Fibroblast of lung (primary cell): Measurements from ENCODE around the gene PTRH1. TPM values are rescaled to one million over a fixed set of nuclear protein-coding genes. Genes with fewer than 3 reads are reported as not detected.

Source experiments
- DNase-seq, 2 donors: peaks; one replicate each; pipeline versions ENCODE4 v3.0.0 to v3.0.0-alpha.2; 2010; ENCODE audit warnings: low read depth in 2 of 2
- H2AFZ ChIP-seq: 2 replicates; pipeline ENCODE4 v1.5.1; 2012; ENCODE audit warnings: low read length, control low read depth, inconsistent platforms
- H3K27ac ChIP-seq: 2 replicates; pipeline ENCODE4 v1.5.1; 2011; ENCODE audit warnings: low read length, control low read depth; ENCODE audit not compliant: insufficient read depth
- H3K27me3 ChIP-seq: 2 replicates; pipeline ENCODE4 v1.5.1; 2011; ENCODE audit warnings: mild to moderate bottlenecking, low read length; ENCODE audit not compliant: control insufficient read depth, insufficient read depth
- H3K36me3 ChIP-seq: 2 replicates; pipeline ENCODE4 v1.5.1; 2011; ENCODE audit warnings: low read length; ENCODE audit not compliant: control insufficient read depth, insufficient read depth
- H3K4me1 ChIP-seq: 2 replicates; pipeline ENCODE4 v1.5.1; 2011; ENCODE audit warnings: low read length; ENCODE audit not compliant: control insufficient read depth, insufficient read depth; ENCODE audit errors: extremely low read depth
- H3K4me2 ChIP-seq: 2 replicates; pipeline ENCODE4 v1.5.1; 2011; ENCODE audit warnings: low read length, control low read depth; ENCODE audit not compliant: insufficient read depth; ENCODE audit errors: extremely low read depth
- H3K4me3 ChIP-seq, 4 experiments: fragments of 200-600 bp in 1 of 4; sonication (generic) in 1 of 4; replicated peaks in 1 of 4; 2 replicates each; pipeline ENCODE4 v1.5.1; 2011 to 2016; ENCODE audit warnings: low read length in 4 of 4, low read depth in 3 of 4, mild to moderate bottlenecking in 3 of 4, control low read depth in 2 of 4, inconsistent platforms in 1 of 4, mixed read lengths in 1 of 4; ENCODE audit not compliant: insufficient read depth in 1 of 4; ENCODE audit errors: control extremely low read depth in 1 of 4
- H3K79me2 ChIP-seq: 2 replicates; pipeline ENCODE4 v1.5.1; 2012; ENCODE audit warnings: mild to moderate bottlenecking, low read length, inconsistent platforms; ENCODE audit not compliant: control insufficient read depth, insufficient read depth
- H3K9ac ChIP-seq: 2 replicates; pipeline ENCODE4 v1.5.1; 2011; ENCODE audit warnings: mild to moderate bottlenecking, low read length, control low read depth; ENCODE audit not compliant: insufficient read depth
- H3K9me3 ChIP-seq: 2 replicates; pipeline ENCODE4 v1.5.1; 2012; ENCODE audit warnings: low read depth, low read length; ENCODE audit not compliant: control insufficient read depth, insufficient read depth
- H4K20me1 ChIP-seq: 2 replicates; pipeline ENCODE4 v1.5.1; 2011; ENCODE audit warnings: low read length; ENCODE audit not compliant: control insufficient read depth, insufficient read depth; ENCODE audit errors: extremely low read depth
- CTCF ChIP-seq, 2 donors: IDR thresholded peaks in 1 of 2; conservative IDR thresholded peaks in 1 of 2; 1 replicate in 1 of 2; 2 replicates in 1 of 2; pipeline ENCODE4 v1.5.1; 2011 to 2012; ENCODE audit warnings: low read length in 2 of 2, control low read depth in 1 of 2, inconsistent platforms in 1 of 2, low read depth in 1 of 2, mild to moderate bottlenecking in 1 of 2
- EZH2 ChIP-seq: IDR thresholded peaks from 2 replicates; pipeline ENCODE4 v1.5.1; 2012; ENCODE audit warnings: low read length, control low read depth, mild to moderate bottlenecking; ENCODE audit errors: missing control alignments
- polyA plus RNA-seq, 2 donors: library from polyadenylated mRNA; depleted of rRNA in 1 of 2; stranded (reverse) in 1 of 2; unstranded in 1 of 2; fragments of >200 nt; gene quantifications; 2 replicates each; pipeline ENCODE4 v1.2.1, GENCODE V29; 2011 to 2012; ENCODE audit warnings: missing spikeins in 1 of 2
- total RNA-seq: library from RNA; depleted of rRNA; stranded (reverse); fragments of >200 nt; gene quantifications from 2 replicates; pipeline ENCODE4 v1.2.1, GENCODE V29; 2014

The PTRH1 gene
- total and polyA plus RNA-seq, 2 donors (not counting 1 experiment from before 2014, with no cell fraction given): 4.9 to 26.1 TPM

GRCh38 chr9:127676638-127677037, 38.8 kb downstream of the PTRH1 start:
- H3K4me3 ChIP-seq: no peak overlapping the region
- H3K27ac ChIP-seq: no peak overlapping the region
- H3K4me2 ChIP-seq: no peak overlapping the region
- no peak overlapping the region for H3K9ac ChIP-seq
- TF ChIP-seq CTCF (conservative IDR thresholded peaks at IDR 0.05 in 1 of 2, IDR thresholded peaks at IDR 0.05 in 1 of 2; ENCODE audit: low read depth in 1 of 2, low read length in 2 of 2): no peak
- TF ChIP-seq EZH2: no peak
- H3K36me3 ChIP-seq: peaks cover 25% of the 10 kb centered on the region
- H4K20me1 ChIP-seq: no peaks in the 10 kb centered on the region
- peak in 1 of 2 donors; percentile 23 for DNase-seq
- no peaks in the 10 kb centered on the region for H3K4me1 ChIP-seq
- no peaks in the 10 kb centered on the region for H3K27me3 ChIP-seq
- H3K9me3 ChIP-seq: no peaks in the 10 kb centered on the region
- no peaks in the 10 kb centered on the region for H3K79me2 ChIP-seq
- no peak overlapping the region for H2AFZ ChIP-seq

GRCh38 chr9:127673234-127673633, 42.2 kb downstream of the PTRH1 start:
- H3K4me1 ChIP-seq: no peaks in the 10 kb centered on the region
- H3K36me3 ChIP-seq: peaks cover 14% of the 10 kb centered on the region
- no peak overlapping the region for H3K4me2 ChIP-seq
- no peak for DNase-seq
- H3K27me3 ChIP-seq: no peaks in the 10 kb centered on the region
- H4K20me1 ChIP-seq: no peaks in the 10 kb centered on the region
- no peaks in the 10 kb centered on the region for H3K79me2 ChIP-seq
- no peaks in the 10 kb centered on the region for H3K9me3 ChIP-seq
- TF ChIP-seq CTCF (conservative IDR thresholded peaks at IDR 0.05 in 1 of 2, IDR thresholded peaks at IDR 0.05 in 1 of 2; ENCODE audit: low read depth in 1 of 2, low read length in 2 of 2) (no peak), EZH2 (no peak)
- no peak overlapping the region for H3K4me3 ChIP-seq
- no peak overlapping the region for H3K27ac ChIP-seq
- no peak overlapping the region for H2AFZ ChIP-seq
- no peak overlapping the region for H3K9ac ChIP-seq

GRCh38 chr9:127667906-127668305, 47.6 kb downstream of the PTRH1 start:
- H2AFZ ChIP-seq: no peak overlapping the region
- H3K27me3 ChIP-seq: no peaks in the 10 kb centered on the region
- no peaks in the 10 kb centered on the region for H4K20me1 ChIP-seq
- no peak overlapping the region for H3K9ac ChIP-seq
- H3K36me3 ChIP-seq: peaks cover 21% of the 10 kb centered on the region
- no peak overlapping the region for H3K27ac ChIP-seq
- H3K4me1 ChIP-seq: peaks cover 2% of the 10 kb centered on the region
- TF ChIP-seq CTCF (conservative IDR thresholded peaks at IDR 0.05 in 1 of 2, IDR thresholded peaks at IDR 0.05 in 1 of 2; ENCODE audit: low read depth in 1 of 2, low read length in 2 of 2): no peak
- no peak for TF ChIP-seq EZH2
- no peaks in the 10 kb centered on the region for H3K9me3 ChIP-seq
- no peak overlapping the region for H3K4me3 ChIP-seq
- DNase-seq: no peak
- H3K4me2 ChIP-seq: no peak overlapping the region
- H3K79me2 ChIP-seq: no peaks in the 10 kb centered on the region
